Endothelial cell of umbilical vein (primary cell): ENCODE measurements around the gene TRAIP. TPM values are rescaled to one million over a fixed set of nuclear protein-coding genes. Genes with fewer than 3 reads are reported as not detected.

Experiments
- BruUV-seq: library from RNA; stranded (reverse); fragments of 400-500 nt; replicated peaks from 2 replicates; lab custom pipeline; 2021; lab: Mats Ljungman, UMichigan
- CTCF ChIA-PET: fragments of 300-600, 350-600 bp; sonication (Branson Sonifier 250); formaldehyde crosslinking; loops from one replicate; lab custom pipeline; 2021; ENCODE audit warnings: antibody characterized with exemption, inconsistent platforms; lab: Charles Lee
- POLR2A ChIA-PET: fragments of 300-600, 350-600 bp; sonication (Branson Sonifier 250); formaldehyde crosslinking; loops from one replicate; lab custom pipeline; 2021; ENCODE audit warnings: antibody characterized with exemption, inconsistent platforms; lab: Charles Lee
- DNase-seq: peaks from one replicate; pipeline ENCODE4 v3.0.0-alpha.2; 2011; ENCODE audit warnings: low read depth, low spot score
- FAIRE-seq: peaks from 2 replicates; lab custom pipeline; 2011; peaks lifted over from hg19 to GRCh38; lab: Jason Lieb, UNC
- H2AFZ ChIP-seq: 2 replicates; pipeline ENCODE4 v1.6.0; 2012; ENCODE audit warnings: low read depth, low read length, control low read depth, inconsistent platforms
- H3K27ac ChIP-seq: 2 replicates; pipeline ENCODE4 v1.5.1; 2011; ENCODE audit warnings: low read depth, mild to moderate bottlenecking, control low read depth, low read length, moderate library complexity; ENCODE audit not compliant: insufficient read depth
- H3K27me3 ChIP-seq, 2 experiments: 2 replicates each; pipeline versions ENCODE4 v1.6.0 to v1.6.1; 2011; ENCODE audit warnings: low read length in 2 of 2, mixed read lengths in 1 of 2; ENCODE audit not compliant: control insufficient read depth in 2 of 2, insufficient read depth in 2 of 2
- H3K36me3 ChIP-seq, 2 experiments: 2 replicates in 1 of 2; 3 replicates in 1 of 2; pipeline ENCODE4 v1.5.1; 2011; ENCODE audit warnings: low read length in 2 of 2, mild to moderate bottlenecking in 1 of 2, moderate library complexity in 1 of 2; ENCODE audit not compliant: control insufficient read depth in 2 of 2, insufficient read depth in 2 of 2; ENCODE audit errors: extremely low read depth in 1 of 2
- H3K4me1 ChIP-seq: 3 replicates; pipeline ENCODE4 v1.5.1; 2011; ENCODE audit warnings: mild to moderate bottlenecking, low read length; ENCODE audit not compliant: control insufficient read depth, insufficient read depth; ENCODE audit errors: extremely low read depth
- H3K4me2 ChIP-seq: 2 replicates; pipeline ENCODE4 v1.6.1; 2011; ENCODE audit warnings: low read length, control low read depth, mixed read lengths; ENCODE audit not compliant: insufficient read depth
- H3K4me3 ChIP-seq, 3 experiments: fragments of 200-600 bp in 1 of 3; sonication (generic), shearing (Covaris generic) in 1 of 3; replicated peaks in 1 of 3; 2 replicates each; pipeline ENCODE4 v1.5.1; 2011 to 2016; ENCODE audit warnings: control low read depth in 3 of 3, low read length in 3 of 3, mild to moderate bottlenecking in 2 of 3, inconsistent platforms in 1 of 3, low read depth in 1 of 3, moderate library complexity in 1 of 3; ENCODE audit not compliant: insufficient read depth in 1 of 3
- H3K79me2 ChIP-seq: 2 replicates; pipeline ENCODE4 v1.6.0; 2012; ENCODE audit warnings: low read length, inconsistent platforms; ENCODE audit not compliant: control insufficient read depth, insufficient read depth
- H3K9ac ChIP-seq: replicated peaks from 2 replicates; pipeline ENCODE3; 2011; ENCODE audit warnings: low read length, control low read depth; ENCODE audit not compliant: insufficient read depth; ENCODE audit errors: extremely low read depth
- H3K9me1 ChIP-seq: replicated peaks from 3 replicates; pipeline ENCODE4 v1.6.0; 2011; ENCODE audit warnings: mild to moderate bottlenecking, low read length; ENCODE audit not compliant: control insufficient read depth, insufficient read depth; ENCODE audit errors: extremely low read depth
- H3K9me3 ChIP-seq: replicated peaks from 2 replicates; pipeline ENCODE4 v1.5.1; 2012; ENCODE audit warnings: low read length, inconsistent platforms; ENCODE audit not compliant: control insufficient read depth, insufficient read depth
- H4K20me1 ChIP-seq: replicated peaks from 2 replicates; pipeline ENCODE3; 2011; ENCODE audit warnings: mild to moderate bottlenecking, low read length; ENCODE audit not compliant: control insufficient read depth, insufficient read depth; ENCODE audit errors: extremely low read depth
- CTCF ChIP-seq, 2 donors: IDR thresholded peaks; 1 replicate in 1 of 2; 2 replicates in 1 of 2; pipeline ENCODE4 v1.5.1; 2011; ENCODE audit warnings: low read length in 2 of 2, mild to moderate bottlenecking in 2 of 2, moderate library complexity in 2 of 2, control low read depth in 1 of 2, inconsistent platforms in 1 of 2, low read depth in 1 of 2; ENCODE audit not compliant: insufficient read depth in 1 of 2; ENCODE audit errors: extremely low read depth in 1 of 2
- EZH2 ChIP-seq: IDR thresholded peaks from 2 replicates; pipeline ENCODE4 v1.6.1; 2012; ENCODE audit warnings: borderline replicate concordance, low read depth, mild to moderate bottlenecking, moderate library complexity, low read length, inconsistent platforms; ENCODE audit not compliant: severe bottlenecking
- FOS ChIP-seq: IDR thresholded peaks from 2 replicates; pipeline ENCODE4 v1.6.1; 2011; ENCODE audit warnings: mild to moderate bottlenecking, low read length, moderate library complexity, borderline replicate concordance; ENCODE audit not compliant: insufficient read depth
- GATA2 ChIP-seq: IDR thresholded peaks from 2 replicates; pipeline ENCODE4 v1.7.0; 2011; ENCODE audit warnings: low read depth, mild to moderate bottlenecking, moderate library complexity, mixed read lengths, low read length; ENCODE audit not compliant: insufficient read length, insufficient read depth
- JUN ChIP-seq: IDR thresholded peaks from 2 replicates; pipeline ENCODE4 v1.6.1; 2011; ENCODE audit warnings: borderline replicate concordance, low read depth; ENCODE audit not compliant: insufficient read length, insufficient read depth
- MYC ChIP-seq: IDR thresholded peaks from one replicate; pipeline ENCODE4 v1.6.1; 2011; ENCODE audit warnings: mild to moderate bottlenecking, low read depth, low read length
- POLR2A ChIP-seq: IDR thresholded peaks from 2 replicates; pipeline ENCODE4 v1.6.1; 2012; ENCODE audit warnings: low read depth, mild to moderate bottlenecking, control low read depth, low read length
- POLR2AphosphoS5 ChIP-seq: IDR thresholded peaks from 2 replicates; pipeline ENCODE4 v1.6.1; 2012; ENCODE audit warnings: low read depth, mild to moderate bottlenecking, control low read depth, low read length, moderate library complexity; ENCODE audit not compliant: insufficient read depth
- dilution Hi-C: fragments of 300-500 bp; cut with MboI; formaldehyde crosslinking; loops from one replicate; pipeline ENCODE4 v1.15.0; 2019; ENCODE audit warnings: low sequenced_read_pairs; ENCODE audit not compliant: extremely low pct_ligation_motif_present
- intact Hi-C: fragments of 100-400 bp; cut with micrococcal nuclease; formaldehyde crosslinking; loops from one replicate; pipeline ENCODE4 v1.10.0; 2022
- polyA plus RNA-seq, 4 experiments: library from polyadenylated mRNA; depleted of rRNA in 3 of 4; stranded (reverse) in 3 of 4; unstranded in 1 of 4; fragments of >200 nt; gene quantifications; 2 replicates each; pipeline versions ENCODE4 v1.2.1 to v1.2.3, GENCODE V29; 2011 to 2012; ENCODE audit warnings: missing spikeins in 1 of 4
- total RNA-seq: library from RNA; stranded (reverse); gene quantifications from 2 replicates; pipeline ENCODE4 v1.2.3, GENCODE V29; 2021

TRAIP gene
- total and polyA plus RNA-seq, 2 donors (not counting 3 experiments of a cell fraction or from before 2014, with no cell fraction given), result 9.5 to 13.4 TPM

GRCh38 chr3:49872801-49873281 is 16.5 kb upstream of the TRAIP start:
- POLR2A ChIA-PET, result no interaction called here

More at GRCh38 chr3:49872801-49873281, 16.5 kb upstream of the TRAIP start:
- H3K27ac ChIP-seq, result no peak overlapping the region
- no peak overlapping the region for H3K9ac ChIP-seq
- no peaks in the 10 kb centered on the region for H3K9me1 ChIP-seq
- CTCF ChIA-PET, result no interaction called here
- H3K27me3 ChIP-seq, result peaks cover 21 to 29% of the 10 kb centered on the region in 2 experiments
- no peaks in the 10 kb centered on the region for H3K36me3 ChIP-seq
- no TSS peak for BruUV-seq
- no peaks in the 10 kb centered on the region for H3K4me1 ChIP-seq
- H3K4me2 ChIP-seq, result no peak overlapping the region
- H4K20me1 ChIP-seq, result no peaks in the 10 kb centered on the region
- no peak overlapping the region for H2AFZ ChIP-seq
- FAIRE-seq (no peak), DNase-seq (no peak)
- H3K79me2 ChIP-seq, result no peaks in the 10 kb centered on the region
- intact Hi-C loops, result no loop called here
- no peaks in the 10 kb centered on the region for H3K9me3 ChIP-seq
- TF ChIP-seq POLR2A (no peak), JUN (no peak), CTCF (IDR thresholded peaks at IDR 0.05; ENCODE audit: extremely low read depth in 1 of 2, insufficient read depth in 1 of 2, low read depth in 1 of 2, low read length in 2 of 2) (no peak), POLR2AphosphoS5 (no peak), GATA2 (no peak), MYC (no peak), FOS (no peak), EZH2 (no peak)
- no peak overlapping the region for H3K4me3 ChIP-seq
- dilution Hi-C loops, result no loop called here
